GM12878 (cell line): Measurements from ENCODE around the gene SAPCD2. TPM values are rescaled to one million over a fixed set of nuclear protein-coding genes. Genes with fewer than 3 reads are reported as not detected.

ENCODE experiments used
- ASH2L ChIP-seq: fragments of 300-600, 200-600 bp; sonication (generic); IDR thresholded peaks from 2 replicates; pipeline ENCODE4 v1.6.1; 2017; ENCODE audit warnings: low read depth, mild to moderate bottlenecking, borderline replicate concordance
- BHLHE40 ChIP-seq, 2 experiments: fragments of 450-650 bp in 1 of 2; IDR thresholded peaks; 2 replicates each; pipeline ENCODE4 v1.6.1; 2011 to 2017; ENCODE audit warnings: low read depth in 2 of 2, borderline replicate concordance in 1 of 2, improper control_type of control experiment in 1 of 2, low read length in 1 of 2, mild to moderate bottlenecking in 1 of 2
- CEBPZ ChIP-seq: fragments of 150-350 bp; IDR thresholded peaks from 2 replicates; pipeline ENCODE4 v1.6.1; 2016; ENCODE audit warnings: low read depth, low read length
- CHD4 ChIP-seq: fragments of 200-600 bp; sonication (generic); IDR thresholded peaks from 2 replicates; pipeline ENCODE4 v1.6.1; 2016; ENCODE audit warnings: mild to moderate bottlenecking
- E2F8 ChIP-seq: fragments of 450-650 bp; IDR thresholded peaks from 2 replicates; pipeline ENCODE4 v1.6.1; 2018; ENCODE audit warnings: mild to moderate bottlenecking, low read depth, moderate library complexity; ENCODE audit not compliant: partially characterized antibody
- EZH2 ChIP-seq: IDR thresholded peaks from 2 replicates; pipeline ENCODE4 v1.6.1; 2012; ENCODE audit warnings: low read depth, mild to moderate bottlenecking, control low read depth, inconsistent platforms, low read length, borderline replicate concordance; ENCODE audit not compliant: control insufficient read depth
- IRF3 ChIP-seq: fragments of 450-650 bp; IDR thresholded peaks from 2 replicates; pipeline ENCODE4 v1.6.1; 2014; ENCODE audit warnings: mild to moderate bottlenecking
- KAT2A ChIP-seq: conservative IDR thresholded peaks from 2 replicates; pipeline ENCODE4 v1.6.1; 2011; ENCODE audit warnings: low read depth, low read length; ENCODE audit not compliant: control insufficient read depth
- KDM1A ChIP-seq: fragments of 200-600 bp; sonication (generic); IDR thresholded peaks from 2 replicates; pipeline ENCODE4 v1.6.1; 2016; ENCODE audit warnings: borderline replicate concordance
- LARP7 ChIP-seq: fragments of 450-650 bp; IDR thresholded peaks from 2 replicates; pipeline ENCODE4 v1.6.1; 2017; ENCODE audit warnings: mild to moderate bottlenecking
- PML ChIP-seq: IDR thresholded peaks from 2 replicates; pipeline ENCODE4 v1.6.1; 2012; ENCODE audit warnings: low read length, inconsistent platforms
- RELB ChIP-seq: fragments of 450-650 bp; IDR thresholded peaks from 2 replicates; pipeline ENCODE4 v1.6.1; 2017; ENCODE audit warnings: low read depth, mild to moderate bottlenecking, moderate library complexity
- SMAD1 ChIP-seq: fragments of 450-650 bp; IDR thresholded peaks from 2 replicates; pipeline ENCODE4 v1.6.1; 2018; ENCODE audit warnings: mild to moderate bottlenecking, low read depth; ENCODE audit not compliant: partially characterized antibody
- STAT3 ChIP-seq: IDR thresholded peaks from 2 replicates; pipeline ENCODE4 v1.6.1; 2011; ENCODE audit warnings: low read depth, low read length, improper control_type of control experiment
- TARDBP ChIP-seq: IDR thresholded peaks from 2 replicates; pipeline ENCODE4 v1.6.1; 2016; ENCODE audit warnings: borderline replicate concordance
- ZNF687 ChIP-seq: fragments of 450-650 bp; IDR thresholded peaks from 2 replicates; pipeline ENCODE4 v1.6.1; 2017; ENCODE audit warnings: mild to moderate bottlenecking, moderate library complexity
- polyA plus RNA-seq, 11 experiments: library from polyadenylated mRNA; depleted of rRNA in 4 of 11; unstranded in 6 of 11; stranded (reverse) in 5 of 11; fragments of >200 nt; fragmentation: Nextera tagmentation in 4 of 11; fragmentation: Illumina TruSeq in 1 of 11; extraction: Ambion mirVana in 4 of 11; extraction: Trizol in 1 of 11; gene quantifications; 1 replicate in 1 of 11; 2 replicates in 10 of 11; pipeline versions ENCODE4 v1.2.1 to v1.2.3, GENCODE V29; 2011 to 2016; ENCODE audit warnings: inconsistent platforms in 2 of 11, missing spikeins in 2 of 11, low read depth in 1 of 11
- total RNA-seq, 4 experiments: library from RNA; depleted of rRNA in 3 of 4; stranded (reverse); fragments of >200 nt in 3 of 4; fragmentation: Illumina TruSeq in 1 of 4; extraction: Trizol in 1 of 4; gene quantifications; 2 replicates each; pipeline versions ENCODE4 v1.2.1 to v1.2.3, GENCODE V29; 2013 to 2021

The SAPCD2 gene
- total and polyA plus RNA-seq, 10 of the 15 experiments (the other 5 are each of a cell fraction or from before 2014, with no cell fraction given): 1.6 to 35.2 (median 7.2) TPM

GRCh38 chr9:137028263-137029057 is 41.9 kb downstream of the SAPCD2 start (continued):
- no peak for TF ChIP-seq E2F8
- TF ChIP-seq KDM1A: no peak
- no peak for TF ChIP-seq CEBPZ
- peak; percentile 0 to 68; a peak in 1 of 4 replicates for TF ChIP-seq BHLHE40 (IDR thresholded peaks at IDR 0.05; ENCODE audit: borderline replicate concordance in 1 of 2, low read depth in 2 of 2, low read length in 1 of 2)
- no peak for TF ChIP-seq LARP7
- no peak for TF ChIP-seq IRF3
- TF ChIP-seq TARDBP: no peak
- no peak for TF ChIP-seq CHD4
- TF ChIP-seq STAT3: no peak
- TF ChIP-seq PML: no peak
- no peak for TF ChIP-seq SMAD1
- no peak for TF ChIP-seq EZH2
- TF ChIP-seq ASH2L: no peak
- TF ChIP-seq KAT2A: no peak
- no peak for TF ChIP-seq RELB
- no peak for TF ChIP-seq ZNF687
